ENCODE data around the gene NPS. TPM values are rescaled to one million over a fixed set of nuclear protein-coding genes. Genes with fewer than 3 reads are reported as not detected.

Gene NPS
- total RNA-seq, 1 donor = not detected

DNA sequence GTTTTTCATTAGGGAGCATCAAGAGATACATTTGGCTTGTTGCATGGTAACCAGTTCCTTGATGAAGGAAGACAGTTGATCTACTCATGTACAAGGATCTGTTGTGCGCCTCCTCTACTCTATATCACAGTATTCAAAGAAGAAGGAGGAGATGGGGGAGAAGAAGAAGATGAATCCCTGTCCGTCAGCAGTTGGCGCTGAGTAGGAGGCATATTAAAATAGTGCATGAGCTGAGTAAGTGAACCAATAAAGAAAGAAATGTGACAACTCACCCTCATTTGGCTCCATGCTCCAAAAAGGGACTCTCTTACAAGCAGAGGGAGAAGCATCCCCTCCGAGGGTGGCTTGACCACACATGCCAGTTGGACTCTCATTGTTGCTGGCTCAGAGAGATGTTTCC is 20.1 kb downstream of the NPS start:
- TF ChIP-seq, protein P1, sequence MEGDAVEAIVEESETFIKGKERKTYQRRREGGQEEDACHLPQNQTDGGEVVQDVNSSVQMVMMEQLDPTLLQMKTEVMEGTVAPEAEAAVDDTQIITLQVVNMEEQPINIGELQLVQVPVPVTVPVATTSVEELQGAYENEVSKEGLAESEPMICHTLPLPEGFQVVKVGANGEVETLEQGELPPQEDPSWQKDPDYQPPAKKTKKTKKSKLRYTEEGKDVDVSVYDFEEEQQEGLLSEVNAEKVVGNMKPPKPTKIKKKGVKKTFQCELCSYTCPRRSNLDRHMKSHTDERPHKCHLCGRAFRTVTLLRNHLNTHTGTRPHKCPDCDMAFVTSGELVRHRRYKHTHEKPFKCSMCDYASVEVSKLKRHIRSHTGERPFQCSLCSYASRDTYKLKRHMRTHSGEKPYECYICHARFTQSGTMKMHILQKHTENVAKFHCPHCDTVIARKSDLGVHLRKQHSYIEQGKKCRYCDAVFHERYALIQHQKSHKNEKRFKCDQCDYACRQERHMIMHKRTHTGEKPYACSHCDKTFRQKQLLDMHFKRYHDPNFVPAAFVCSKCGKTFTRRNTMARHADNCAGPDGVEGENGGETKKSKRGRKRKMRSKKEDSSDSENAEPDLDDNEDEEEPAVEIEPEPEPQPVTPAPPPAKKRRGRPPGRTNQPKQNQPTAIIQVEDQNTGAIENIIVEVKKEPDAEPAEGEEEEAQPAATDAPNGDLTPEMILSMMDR (IDR thresholded peaks at IDR 0.05; ENCODE audit: insufficient read depth, low read depth, low read length) = no peak
- no peak overlapping the region for H3K4me3 ChIP-seq (ENCODE audit: low read depth, low read length)
- DNase-seq (ENCODE audit: low read depth) = no peak

DNA sequence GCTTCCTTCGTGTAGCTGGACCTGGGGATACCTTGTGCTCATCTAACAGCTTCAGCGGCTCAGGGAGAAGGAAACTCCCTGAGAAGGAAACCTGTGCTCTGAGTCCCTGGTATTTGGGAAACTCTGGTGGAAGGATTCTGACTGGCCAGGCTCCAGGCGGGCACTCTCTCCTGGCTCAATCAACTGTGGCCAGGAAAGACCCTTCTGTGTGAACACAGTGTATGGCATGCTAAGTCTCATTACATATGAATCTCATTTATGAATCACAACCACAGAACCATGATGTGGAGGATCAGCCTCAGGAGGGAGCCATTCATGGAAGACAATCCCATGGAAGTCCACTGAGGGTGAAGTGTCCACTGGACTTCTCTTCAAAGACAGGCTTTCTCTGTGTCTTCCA is 20.9 kb downstream of the NPS start:
- no peak for DNase-seq (ENCODE audit: low read depth)
- TF ChIP-seq, protein P1 (IDR thresholded peaks at IDR 0.05; ENCODE audit: insufficient read depth, low read depth, low read length) = no peak
- no peak overlapping the region for H3K4me3 ChIP-seq (ENCODE audit: low read depth, low read length)

DNA sequence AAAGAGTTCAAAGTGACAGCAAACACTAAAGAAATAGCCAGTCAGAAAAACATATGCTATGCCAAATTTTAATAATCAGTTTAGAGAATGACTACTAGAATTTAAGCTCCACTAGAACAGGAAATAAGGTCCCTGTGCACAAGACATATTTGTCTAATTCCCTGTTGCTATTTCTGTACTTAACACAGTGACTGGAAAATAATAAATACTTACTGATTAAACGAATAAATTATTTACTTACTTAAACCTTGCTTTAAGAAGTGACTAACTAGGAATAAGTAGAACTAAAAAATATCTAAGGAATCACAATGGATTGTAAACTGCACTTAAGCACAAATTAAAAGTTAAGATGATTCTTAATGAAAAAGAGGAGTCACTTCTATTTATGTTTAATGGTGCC is 22.3 kb downstream of the NPS start:
- TF ChIP-seq, protein P1 (IDR thresholded peaks at IDR 0.05; ENCODE audit: insufficient read depth, low read depth, low read length) = no peak
- no peak for DNase-seq (ENCODE audit: low read depth)
- no peak overlapping the region for H3K4me3 ChIP-seq (ENCODE audit: low read depth, low read length)

DNA sequence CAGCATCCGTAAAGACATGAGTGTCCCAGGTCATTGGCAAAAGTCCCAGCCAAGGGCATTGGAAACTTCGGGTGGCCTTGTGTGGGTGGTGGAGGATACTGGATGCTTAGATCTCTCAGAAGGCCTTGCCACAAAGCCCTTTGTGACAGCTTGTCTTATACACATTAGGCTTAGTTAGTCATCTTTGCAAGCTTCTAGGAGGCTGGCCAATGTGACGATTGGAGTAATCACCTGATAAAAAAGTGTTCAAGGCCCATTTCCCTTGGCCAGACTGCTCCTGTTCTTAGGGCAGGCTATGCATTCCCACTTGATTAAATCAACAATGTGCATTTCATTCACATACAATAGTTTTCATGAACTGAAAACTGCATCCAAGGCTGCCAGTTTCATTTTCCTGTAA is 26.9 kb downstream of the NPS start:
- TF ChIP-seq, protein P1 (IDR thresholded peaks at IDR 0.05; ENCODE audit: insufficient read depth, low read depth, low read length) = no peak
- no peak for DNase-seq (ENCODE audit: low read depth)
- H3K4me3 ChIP-seq (ENCODE audit: low read depth, low read length) = no peak overlapping the region

DNA sequence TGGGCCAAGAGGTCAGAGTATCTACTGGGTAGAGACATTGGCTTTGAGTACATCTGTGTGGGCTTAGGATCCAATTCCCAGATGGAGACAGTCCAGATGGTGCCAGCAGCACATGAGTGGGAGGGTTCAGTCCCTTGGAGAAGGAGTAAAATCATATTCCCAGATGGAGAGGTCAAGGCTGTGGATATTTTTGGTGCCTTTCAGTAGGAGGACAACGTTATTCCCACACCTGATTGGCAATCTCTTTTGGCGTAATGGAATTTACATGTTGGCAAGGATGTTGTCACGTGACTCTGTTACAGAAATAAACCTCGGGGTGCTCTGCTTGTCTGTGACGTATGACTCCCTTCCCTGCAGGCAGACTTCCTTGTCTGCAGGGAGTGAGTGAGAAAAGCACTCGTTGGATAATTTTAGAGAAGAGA is 27.6 kb downstream of the NPS start:
- no peak overlapping the region for H3K4me3 ChIP-seq (ENCODE audit: low read depth, low read length)
- TF ChIP-seq, protein P1 (IDR thresholded peaks at IDR 0.05; ENCODE audit: insufficient read depth, low read depth, low read length) = no peak
- no peak for DNase-seq (ENCODE audit: low read depth)

DNA sequence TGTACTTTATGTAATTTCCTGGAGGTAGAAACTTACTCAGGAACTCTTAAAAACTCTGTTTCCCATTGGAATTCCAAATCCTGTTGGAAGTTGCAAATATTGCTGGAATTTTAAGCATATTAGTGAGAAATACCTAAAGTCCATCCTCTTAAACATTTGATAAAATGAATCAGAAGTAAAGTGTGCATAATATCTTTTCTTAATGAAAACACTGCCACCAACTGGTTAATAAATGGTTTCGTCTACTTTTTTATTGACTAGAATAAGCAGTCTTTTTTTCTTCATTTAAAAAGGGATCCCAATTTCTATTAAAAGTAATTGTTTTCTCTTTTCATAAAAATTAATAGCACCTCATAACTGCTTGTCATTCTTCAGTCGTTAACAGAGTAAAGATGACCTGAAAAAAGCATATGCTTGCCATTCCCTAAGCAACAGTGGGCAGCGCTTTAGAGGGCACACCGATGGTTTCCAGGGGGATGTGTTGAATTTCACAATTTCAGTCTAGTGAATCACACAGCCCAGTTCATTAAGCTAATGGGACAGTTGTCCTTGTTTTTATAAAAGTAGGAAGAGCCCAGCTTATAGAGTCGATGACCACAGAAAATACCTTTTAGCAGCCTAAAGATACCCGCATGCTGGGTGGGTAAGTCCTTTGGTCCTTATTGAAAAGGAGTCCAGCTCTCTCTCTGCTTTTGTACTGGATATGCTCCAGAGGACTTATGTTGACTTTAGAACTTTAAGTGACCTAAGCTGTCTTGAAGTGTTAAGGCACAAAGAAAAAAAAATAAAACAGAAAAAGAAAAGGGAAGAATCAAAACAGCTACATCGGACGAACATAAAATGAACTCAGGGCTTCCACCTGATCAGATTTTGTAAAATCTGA is 28.5 kb downstream of the NPS start:
- no peak overlapping the region for H3K4me3 ChIP-seq (ENCODE audit: low read depth, low read length)
- TF ChIP-seq, protein P1 (IDR thresholded peaks at IDR 0.05; ENCODE audit: insufficient read depth, low read depth, low read length) = no peak
- peak; percentile 12 for DNase-seq (ENCODE audit: low read depth)
